Uterus (tissue), 2 donors: ENCODE results near the gene MT1H.

Experiments
- CTCF ChIP-seq, 4 experiments: fragments of 200-600 bp in 2 of 4; fragments of 450-650 bp in 2 of 4; sonication (generic) in 2 of 4; IDR thresholded peaks; one replicate each; pipeline ENCODE4 v1.5.1; 2016 to 2019; ENCODE audit warnings: antibody characterized with exemption in 4 of 4, mild to moderate bottlenecking in 2 of 4, moderate library complexity in 1 of 4
- POLR2A ChIP-seq, 2 donors: fragments of 450-650 bp; IDR thresholded peaks; one replicate each; pipeline ENCODE4 v1.6.1; 2016; ENCODE audit warnings: antibody characterized with exemption in 2 of 2, mild to moderate bottlenecking in 1 of 2, moderate library complexity in 1 of 2

GRCh38 chr16:56716761-56717160 lies 47.1 kb downstream of the MT1H start:
- TF ChIP-seq CTCF (IDR thresholded peaks at IDR 0.05) = no peak
- TF ChIP-seq POLR2A (IDR thresholded peaks at IDR 0.05) = no peak
